HG02588 (cell line): Measurements from ENCODE around the gene KRTAP21-2.
"Not testable (repeated sequence)": the region's sequence is repeated elsewhere in the genome, so short reads cannot be mapped to it uniquely, and the experiment has no call there.

Experiments used
- ATAC-seq: cut with Tn5 transposase; IDR thresholded peaks from one replicate; pipeline ENCODE4 v1.9.1; 2021; ENCODE audit warnings: mild to moderate bottlenecking, moderate library complexity; ENCODE audit not compliant: unreplicated experiment

Gene KRTAP21-2

GRCh38 chr21:30747159-30747558 lies at the start of gene KRTAP21-2:
TSS of gene KRTAP21-2 (minus strand) at chr21:30747259. CDS start at chr21:30747202, 57 bp downstream.
- ATAC-seq = no peak

GRCh38 chr21:30793581-30794314 lies 46.7 kb upstream of the KRTAP21-2 start:
- ATAC-seq = no peak

- ATAC-seq = no peak
Observed at GRCh38 chr21:30779249-30779648, 32.2 kb upstream of the KRTAP21-2 start.

GRCh38 chr21:30769724-30770431 lies 22.8 kb upstream of the KRTAP21-2 start:
- no peak for ATAC-seq

- ATAC-seq = no peak
Observed at GRCh38 chr21:30760776-30761175, 13.7 kb upstream of the KRTAP21-2 start.

- ATAC-seq = no peak
Observed at GRCh38 chr21:30758306-30758705, 11.2 kb upstream of the KRTAP21-2 start.

- ATAC-seq = not testable (repeated sequence)
Observed at GRCh38 chr21:30755328-30755727, 8.3 kb upstream of the KRTAP21-2 start, which contains the start of gene KRTAP21-1. TSS of gene KRTAP21-1 (minus strand) at chr21:30755428. CDS start at chr21:30755378, 50 bp downstream.

- no peak for ATAC-seq
Observed at GRCh38 chr21:30740462-30740861, 6.6 kb downstream of the KRTAP21-2 start.

- no peak for ATAC-seq
Observed at GRCh38 chr21:30733026-30733425, 14.0 kb downstream of the KRTAP21-2 start.

GRCh38 chr21:30726726-30727125 lies 20.3 kb downstream of the KRTAP21-2 start:
- no peak for ATAC-seq

- no peak for ATAC-seq
Observed at GRCh38 chr21:30719401-30719800, 27.7 kb downstream of the KRTAP21-2 start.

- ATAC-seq = no peak
Observed at GRCh38 chr21:30718239-30718909, 28.7 kb downstream of the KRTAP21-2 start, which contains the start of gene KRTAP21-3. TSS of gene KRTAP21-3 (minus strand) at chr21:30718777. CDS start at chr21:30718759, 18 bp downstream.

GRCh38 chr21:30717105-30717504 lies 30.0 kb downstream of the KRTAP21-2 start:
- ATAC-seq = no peak

- no peak for ATAC-seq
Observed at GRCh38 chr21:30714946-30715345, 32.1 kb downstream of the KRTAP21-2 start.

- ATAC-seq = no peak
Observed at GRCh38 chr21:30714456-30714855, 32.6 kb downstream of the KRTAP21-2 start.

GRCh38 chr21:30713766-30714165 lies 33.3 kb downstream of the KRTAP21-2 start:
- no peak for ATAC-seq

- ATAC-seq = no peak
Observed at GRCh38 chr21:30710499-30710898, 36.6 kb downstream of the KRTAP21-2 start.

GRCh38 chr21:30707409-30707808 lies 39.6 kb downstream of the KRTAP21-2 start:
- no peak for ATAC-seq
